HepG2 (cell line): Measurements from ENCODE around the gene GGTLC1. TPM values are rescaled to one million over a fixed set of nuclear protein-coding genes. Genes with fewer than 3 reads are reported as not detected.
"Not testable (repeated sequence)": the region's sequence is repeated elsewhere in the genome, so short reads cannot be mapped to it uniquely, and the experiment has no call there.

Source experiments
- ATAC-seq: fragments of 200-7000 bp; cut with Tn5 transposase; 3 replicates; pipeline ENCODE4 v1.9.1; 2020; ENCODE audit warnings: mild to moderate bottlenecking, moderate library complexity
- BruUV-seq: library from RNA; stranded (reverse); fragments of 400-500 nt; replicated peaks from 2 replicates; lab custom pipeline; 2021; lab: Mats Ljungman, UMichigan
- CTCF ChIA-PET: fragments of 300-600 bp; formaldehyde crosslinking; extraction: SDS; loops from one replicate; lab custom pipeline; 2021; ENCODE audit warnings: low total read pairs, inconsistent platforms, low intra/inter-chr PET ratio; lab: Yijun Ruan, JAX
- POLR2A ChIA-PET: fragments of 350-600 bp; sonication (Branson Sonifier 250); formaldehyde crosslinking; loops from one replicate; lab custom pipeline; 2020; ENCODE audit warnings: antibody characterized with exemption, inconsistent platforms; lab: Yijun Ruan, JAX
- DNase-seq: peaks from one replicate; pipeline ENCODE4 v3.0.0-alpha.2; 2015; ENCODE audit warnings: low spot score
- FAIRE-seq: peaks from 3 replicates; lab custom pipeline; 2011; peaks lifted over from hg19 to GRCh38; lab: Jason Lieb, UNC
- H2AFZ ChIP-seq: one replicate; pipeline ENCODE4 v1.6.1; 2011; ENCODE audit warnings: low read length, inconsistent platforms
- H3K27ac ChIP-seq: fragments of 300-600 bp; 3 replicates; pipeline ENCODE4 v1.8.0; 2011; ENCODE audit warnings: mixed run types, mild to moderate bottlenecking, mixed read lengths, low read length, inconsistent platforms; ENCODE audit not compliant: insufficient read depth; ENCODE audit errors: extremely low read length
- H3K27me3 ChIP-seq, 2 experiments: fragments of 200-600 bp in 1 of 2; 2 replicates in 1 of 2; 3 replicates in 1 of 2; pipeline versions ENCODE4 v1.6.0 to v1.8.0; 2011; ENCODE audit warnings: low read length in 2 of 2, mild to moderate bottlenecking in 2 of 2, moderate library complexity in 2 of 2, inconsistent platforms in 1 of 2; ENCODE audit not compliant: insufficient read depth in 2 of 2, control insufficient read depth in 1 of 2
- H3K36me3 ChIP-seq, 2 experiments: fragments of 200-600 bp in 1 of 2; replicated peaks in 1 of 2; 2 replicates in 1 of 2; 3 replicates in 1 of 2; pipeline versions ENCODE4 v1.5.1 to v1.8.0; 2011; ENCODE audit warnings: low read length in 2 of 2, inconsistent platforms in 1 of 2; ENCODE audit not compliant: insufficient read depth in 2 of 2, control insufficient read depth in 1 of 2
- H3K4me1 ChIP-seq: 2 replicates; pipeline ENCODE4 v1.5.1; 2012; ENCODE audit warnings: low read length, inconsistent platforms; ENCODE audit not compliant: insufficient read depth
- H3K4me2 ChIP-seq: 2 replicates; pipeline ENCODE4 v1.6.0; 2011; ENCODE audit warnings: low read depth, low read length, inconsistent platforms
- H3K4me3 ChIP-seq, 3 experiments: fragments of 200-600 bp in 1 of 3; sonication (generic), shearing (Covaris generic) in 1 of 3; replicated peaks in 1 of 3; 2 replicates each; pipeline ENCODE4 v1.5.1; 2011 to 2016; ENCODE audit warnings: low read length in 3 of 3, inconsistent platforms in 2 of 3, low read depth in 2 of 3, mild to moderate bottlenecking in 2 of 3, control low read depth in 1 of 3, mixed read lengths in 1 of 3; ENCODE audit not compliant: insufficient read depth in 1 of 3
- H3K79me2 ChIP-seq: one replicate; pipeline ENCODE4 v1.6.1; 2011; ENCODE audit warnings: low read length, inconsistent platforms; ENCODE audit not compliant: insufficient read depth
- H3K9ac ChIP-seq: 2 replicates; pipeline ENCODE4 v1.6.0; 2011; ENCODE audit warnings: mild to moderate bottlenecking, low read depth, low read length, inconsistent platforms; ENCODE audit not compliant: insufficient read depth
- H3K9me3 ChIP-seq: 2 replicates; pipeline ENCODE4 v1.5.1; 2012; ENCODE audit warnings: mild to moderate bottlenecking, low read length
- H4K20me1 ChIP-seq: 2 replicates; pipeline ENCODE4 v1.6.0; 2011; ENCODE audit warnings: inconsistent platforms, mild to moderate bottlenecking, low read length, moderate library complexity; ENCODE audit not compliant: insufficient read depth
- WGBS: methylation state at CpG from one replicate; pipeline ENCODE4 v1.1.6; 2017; ENCODE audit warnings: low lambda C conversion rate; 5-methylcytosine and 5-hydroxymethylcytosine counted together
- in situ Hi-C: cut with HindIII; loops from 2 replicates; pipeline ENCODE4 v1.10.0; 2017; ENCODE audit warnings: low pct_unique_long_range_greater_than_20kb; ENCODE audit not compliant: extremely low pct_ligation_motif_present
- intact Hi-C: fragments of 100-400 bp; cut with micrococcal nuclease; formaldehyde crosslinking; loops from one replicate; pipeline ENCODE4 v1.10.0; 2022; ENCODE audit not compliant: unreplicated experiment
- polyA plus RNA-seq, 8 experiments: library from polyadenylated mRNA; depleted of rRNA in 3 of 8; stranded (reverse) in 7 of 8; unstranded in 1 of 8; fragments of >200 nt; fragmentation: Illumina TruSeq in 4 of 8; extraction: Trizol in 4 of 8; gene quantifications; 2 replicates each; pipeline versions ENCODE4 v1.2.1 to v1.2.3, GENCODE V29; 2011 to 2016; ENCODE audit warnings: low read depth in 4 of 8, missing spikeins in 1 of 8, mixed read lengths in 1 of 8; ENCODE audit not compliant: insufficient read depth in 1 of 8
- total RNA-seq, 5 experiments: library from RNA; depleted of rRNA; stranded (reverse); fragments of >200 nt; fragmentation: Illumina TruSeq; extraction: Trizol; gene quantifications; 2 replicates each; pipeline ENCODE4 v1.2.3, GENCODE V29; 2016; ENCODE audit warnings: low read depth in 1 of 5

Gene GGTLC1
- total and polyA plus RNA-seq, 2 of the 13 experiments (the other 11 are each of a cell fraction or from before 2014, with no cell fraction given): not detected

GRCh38 chr20:23994001-23994633, 5.5 kb upstream of the GGTLC1 start:
- H3K36me3 ChIP-seq, CTCF ChIA-PET, POLR2A ChIA-PET, H2AFZ ChIP-seq, H3K4me1 ChIP-seq, ATAC-seq, H3K27me3 ChIP-seq, H3K79me2 ChIP-seq, DNase-seq, intact Hi-C loops, H3K4me2 ChIP-seq, BruUV-seq, H3K9ac ChIP-seq, H3K9me3 ChIP-seq, H3K27ac ChIP-seq, H3K4me3 ChIP-seq, H4K20me1 ChIP-seq, FAIRE-seq: not testable (repeated sequence)
- in situ Hi-C loops: loop anchor here (10.0 kb wide), 1 partner anchor 199 kb away; no protein-coding TSS in a partner anchor
- 45% methylated on average over 8 of the region's 14 CpGs for WGBS

GRCh38 chr20:23993440-23993839, 4.9 kb upstream of the GGTLC1 start:
- H2AFZ ChIP-seq, intact Hi-C loops, H3K79me2 ChIP-seq, H3K36me3 ChIP-seq, BruUV-seq, H3K27me3 ChIP-seq, ATAC-seq, DNase-seq, H4K20me1 ChIP-seq, H3K9ac ChIP-seq, FAIRE-seq, CTCF ChIA-PET, H3K9me3 ChIP-seq, H3K4me1 ChIP-seq, H3K27ac ChIP-seq, POLR2A ChIA-PET, H3K4me3 ChIP-seq, H3K4me2 ChIP-seq: not testable (repeated sequence)
- 45% methylated on average over 9 of the region's 12 CpGs for WGBS
- in situ Hi-C loops: loop anchor here (10.0 kb wide), 1 partner anchor 199 kb away; no protein-coding TSS in a partner anchor

DNA sequence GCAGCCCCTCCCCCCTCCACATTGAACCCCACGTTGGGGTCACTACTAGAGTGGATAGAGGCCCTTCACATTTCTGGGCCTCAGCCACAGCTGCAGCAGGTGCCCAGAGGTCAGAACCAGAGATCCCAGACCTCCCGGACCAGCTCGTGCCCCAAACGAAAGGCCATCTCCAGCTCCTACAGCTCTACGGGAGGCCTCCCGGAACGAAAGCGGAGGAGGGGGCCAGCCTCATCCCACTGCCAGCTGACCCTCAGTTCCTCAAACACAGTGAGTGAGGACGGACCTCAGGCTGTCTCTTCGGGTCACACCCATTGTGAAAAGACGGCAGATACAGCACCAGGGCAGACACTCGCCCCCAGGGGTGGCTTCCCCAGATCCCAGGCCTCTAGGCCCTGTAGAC, 1.7 kb upstream of the GGTLC1 start:
- H3K27ac ChIP-seq, H3K9me3 ChIP-seq, CTCF ChIA-PET, H3K9ac ChIP-seq, BruUV-seq, H4K20me1 ChIP-seq, FAIRE-seq, H2AFZ ChIP-seq, H3K4me1 ChIP-seq, H3K79me2 ChIP-seq, DNase-seq, H3K27me3 ChIP-seq, H3K4me3 ChIP-seq, intact Hi-C loops, POLR2A ChIA-PET, H3K4me2 ChIP-seq, H3K36me3 ChIP-seq, ATAC-seq: not testable (repeated sequence)
- 22% methylated on average over 9 of the region's 12 CpGs for WGBS
- in situ Hi-C loops: loop anchor here (10.0 kb wide), 1 partner anchor 195 kb away; no protein-coding TSS in a partner anchor

DNA sequence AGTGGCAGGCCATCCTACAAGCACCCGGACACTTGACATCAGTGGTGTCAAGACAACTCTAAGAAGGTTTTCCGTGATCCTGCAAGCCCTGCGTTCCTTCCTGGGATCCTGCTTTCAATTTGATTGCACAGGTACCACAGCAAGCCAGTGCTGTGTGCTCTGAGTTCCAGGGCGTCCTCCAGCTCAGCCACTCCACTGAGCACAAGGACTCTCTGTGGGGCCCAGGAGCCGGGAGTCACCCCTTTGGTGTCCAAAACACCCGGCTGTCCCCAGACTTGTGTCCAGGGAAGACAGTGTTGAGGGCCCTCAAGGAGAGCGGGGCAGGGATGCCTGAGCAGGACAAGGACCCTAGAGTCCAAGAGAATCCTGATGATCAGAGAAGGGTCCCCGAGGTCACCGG, 387 bp upstream of the GGTLC1 start:
- ATAC-seq, H3K27ac ChIP-seq, H3K36me3 ChIP-seq, BruUV-seq, DNase-seq, in situ Hi-C loops, H3K9me3 ChIP-seq, H3K4me3 ChIP-seq, FAIRE-seq, POLR2A ChIA-PET, H3K4me1 ChIP-seq, H2AFZ ChIP-seq, H3K9ac ChIP-seq, H4K20me1 ChIP-seq, H3K4me2 ChIP-seq, H3K27me3 ChIP-seq, intact Hi-C loops, H3K79me2 ChIP-seq, CTCF ChIA-PET: not testable (repeated sequence)
- 54% methylated on average over 7 of the region's 9 CpGs for WGBS
